ENCODE results near the gene OXA1L. TPM values are rescaled to one million over a fixed set of nuclear protein-coding genes. Genes with fewer than 3 reads are reported as not detected.
"Not testable (repeated sequence)": the region's sequence is repeated elsewhere in the genome, so short reads cannot be mapped to it uniquely, and the experiment has no call there.

OXA1L gene
- polyA plus RNA-seq, 1 experiment = 181 TPM

GRCh38 chr14:22726012-22726411 is 40.5 kb upstream of the OXA1L start:
- H3K27me3 ChIP-seq (ENCODE audit: control insufficient read depth, insufficient read depth, low read length) = peaks cover 12% of the 10 kb centered on the region
- POLR2A ChIA-PET = no interaction called here
- TF ChIP-seq CTCF (IDR thresholded peaks at IDR 0.05; ENCODE audit: low read depth, low read length) = no peak
- DNase-seq (ENCODE audit: low read depth, low spot score) = no peak
- CTCF ChIA-PET = interaction anchor here (1.4 kb wide), 1 partner anchor 169 kb away, joined by 4 read pairs; no protein-coding TSS in a partner anchor
- H3K9me3 ChIP-seq (ENCODE audit: control insufficient read depth, insufficient read depth, low read length) = no peaks in the 10 kb centered on the region
- H3K4me3 ChIP-seq (ENCODE audit: low read depth, low read length) = no peak overlapping the region
- H3K27ac ChIP-seq (ENCODE audit: low read depth, low read length) = no peak overlapping the region

GRCh38 chr14:22732062-22732461 is 34.4 kb upstream of the OXA1L start:
- H3K4me3 ChIP-seq (ENCODE audit: low read depth, low read length); H3K27me3 ChIP-seq (ENCODE audit: control insufficient read depth, insufficient read depth, low read length); DNase-seq (ENCODE audit: low read depth, low spot score); H3K9me3 ChIP-seq (ENCODE audit: control insufficient read depth, insufficient read depth, low read length); H3K27ac ChIP-seq (ENCODE audit: low read depth, low read length); POLR2A ChIA-PET: not testable (repeated sequence)
- CTCF ChIA-PET = interaction anchor here (1.1 kb wide), 1 partner anchor 162 kb away, joined by 4 read pairs; no protein-coding TSS in a partner anchor

GRCh38 chr14:22733829-22734228 is 32.7 kb upstream of the OXA1L start:
- CTCF ChIA-PET = interaction anchor here (1.1 kb wide), 1 partner anchor 164 kb away, joined by 3 read pairs; no protein-coding TSS in a partner anchor

GRCh38 chr14:22735096-22735495 is 31.4 kb upstream of the OXA1L start:
- peaks cover 3% of the 10 kb centered on the region for H3K9me3 ChIP-seq (ENCODE audit: control insufficient read depth, insufficient read depth, low read length)
- CTCF ChIA-PET = interaction anchor here (0.8 kb wide), 1 partner anchor 82 kb away, joined by 3 read pairs; no protein-coding TSS in a partner anchor
- no peak overlapping the region for H3K4me3 ChIP-seq (ENCODE audit: low read depth, low read length)
- peaks cover 7% of the 10 kb centered on the region for H3K27me3 ChIP-seq (ENCODE audit: control insufficient read depth, insufficient read depth, low read length)
- POLR2A ChIA-PET = no interaction called here
- DNase-seq (ENCODE audit: low read depth, low spot score) = no peak
- TF ChIP-seq CTCF (IDR thresholded peaks at IDR 0.05; ENCODE audit: low read depth, low read length) = no peak
- no peak overlapping the region for H3K27ac ChIP-seq (ENCODE audit: low read depth, low read length)

More at GRCh38 chr14:22733829-22734228, 32.7 kb upstream of the OXA1L start:
- Histone ChIP-seq H3K27ac (ENCODE audit: low read depth, low read length) (no peak overlapping the region), H3K27me3 (ENCODE audit: control insufficient read depth, insufficient read depth, low read length) (peaks cover 5% of the 10 kb centered on the region), H3K4me3 (ENCODE audit: low read depth, low read length) (no peak overlapping the region), H3K9me3 (ENCODE audit: control insufficient read depth, insufficient read depth, low read length) (peaks cover 3% of the 10 kb centered on the region)
- POLR2A ChIA-PET = no interaction called here
- TF ChIP-seq CTCF (IDR thresholded peaks at IDR 0.05; ENCODE audit: low read depth, low read length) = no peak
- DNase-seq (ENCODE audit: low read depth, low spot score) = no peak

- H3K4me3 ChIP-seq (ENCODE audit: low read depth, low read length); H3K27ac ChIP-seq (ENCODE audit: low read depth, low read length); H3K27me3 ChIP-seq (ENCODE audit: control insufficient read depth, insufficient read depth, low read length); CTCF ChIA-PET; DNase-seq (ENCODE audit: low read depth, low spot score); POLR2A ChIA-PET; H3K9me3 ChIP-seq (ENCODE audit: control insufficient read depth, insufficient read depth, low read length): not testable (repeated sequence)
Measured at GRCh38 chr14:22736384-22736783, 30.1 kb upstream of the OXA1L start.

GRCh38 chr14:22737052-22737451 is 29.4 kb upstream of the OXA1L start:
- Histone ChIP-seq H3K27me3 (ENCODE audit: control insufficient read depth, insufficient read depth, low read length) (peaks cover 5% of the 10 kb centered on the region), H3K9me3 (ENCODE audit: control insufficient read depth, insufficient read depth, low read length) (peaks cover 3% of the 10 kb centered on the region), H3K27ac (ENCODE audit: low read depth, low read length) (no peak overlapping the region), H3K4me3 (ENCODE audit: low read depth, low read length) (no peak overlapping the region)
- TF ChIP-seq CTCF (IDR thresholded peaks at IDR 0.05; ENCODE audit: low read depth, low read length) = no peak
- CTCF ChIA-PET = no interaction called here
- POLR2A ChIA-PET = no interaction called here
- DNase-seq (ENCODE audit: low read depth, low spot score) = no peak

Measured in AG04450 (cell line).